Activated B cell treated with CpG ODN at 0.5 μM for 24 hours (primary cell): ENCODE results near the gene HCAR3. TPM values are rescaled to one million over a fixed set of nuclear protein-coding genes. Genes with fewer than 3 reads are reported as not detected.

Experiments
- ATAC-seq: fragments of 200-7000 bp; cut with Tn5 transposase; one replicate; pipeline ENCODE4 v1.10.0; 2021; ENCODE audit warnings: low read depth, mild to moderate bottlenecking, moderate library complexity
- CTCF ChIA-PET: fragments of 350-600 bp; sonication (Branson Sonifier 250); formaldehyde crosslinking; loops from one replicate; lab custom pipeline; 2021; ENCODE audit warnings: antibody characterized with exemption; lab: Charles Lee
- POLR2A ChIA-PET: fragments of 350-600 bp; sonication (Branson Sonifier 250); formaldehyde crosslinking; loops from one replicate; lab custom pipeline; 2021; ENCODE audit warnings: antibody characterized with exemption; lab: Charles Lee
- DNase-seq: peaks from one replicate; pipeline ENCODE4 v3.0.0; 2022
- H3K27ac Mint-ChIP-seq: one replicate; pipeline ENCODE4 v1.8.0; 2020; ENCODE audit warnings: mixed read lengths
- H3K27me3 Mint-ChIP-seq: one replicate; pipeline ENCODE4 v1.8.0; 2021; ENCODE audit warnings: mixed read lengths
- H3K36me3 Mint-ChIP-seq: one replicate; pipeline ENCODE4 v1.8.0; 2021; ENCODE audit warnings: low read depth, mixed read lengths
- H3K4me1 Mint-ChIP-seq: one replicate; pipeline ENCODE4 v1.8.0; 2021; ENCODE audit warnings: mixed read lengths
- H3K4me3 Mint-ChIP-seq: one replicate; pipeline ENCODE4 v1.8.0; 2020; ENCODE audit warnings: mild to moderate bottlenecking, mixed read lengths
- H3K9me3 Mint-ChIP-seq: one replicate; pipeline ENCODE4 v1.8.0; 2020; ENCODE audit warnings: mixed read lengths
- intact Hi-C: fragments of 100-400 bp; cut with micrococcal nuclease; formaldehyde crosslinking; loops from one replicate; pipeline ENCODE4 v1.15.1; 2024
- total RNA-seq: library from RNA; stranded (reverse); gene quantifications from 2 replicates; pipeline ENCODE4 v1.2.3, GENCODE V29; 2022
- TF ChIP-seq, protein P1 (sequence below): fragments of 200-600 bp; IDR thresholded peaks from one replicate; pipeline ENCODE4 v1.8.0; 2022; ENCODE audit warnings: antibody characterized with exemption, mild to moderate bottlenecking

The HCAR3 gene
- total RNA-seq, 1 donor from 2014 or later, result not detected

DNA sequence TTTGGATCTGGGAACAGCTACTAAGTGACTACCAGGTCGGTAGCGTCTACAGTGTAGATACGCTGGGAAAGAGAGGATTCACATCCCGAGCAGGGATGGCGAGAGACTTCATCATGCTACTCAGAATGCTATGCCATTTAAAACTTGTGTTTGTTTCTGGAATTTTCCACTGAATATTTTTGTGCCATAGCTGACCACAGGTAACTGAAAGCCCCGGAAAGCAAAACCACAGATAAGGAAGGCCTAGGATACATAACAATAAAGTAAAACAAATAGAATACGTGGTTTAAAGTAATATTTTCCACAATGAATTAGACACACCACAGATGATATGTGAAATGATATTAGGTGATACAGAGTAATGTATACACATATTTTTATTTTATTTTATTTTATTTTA lies 22.0 kb upstream of the HCAR3 start:
- no peaks in the 10 kb centered on the region for H3K36me3 Mint-ChIP-seq
- CTCF ChIA-PET, result no interaction called here
- ATAC-seq, result no peak

DNA sequence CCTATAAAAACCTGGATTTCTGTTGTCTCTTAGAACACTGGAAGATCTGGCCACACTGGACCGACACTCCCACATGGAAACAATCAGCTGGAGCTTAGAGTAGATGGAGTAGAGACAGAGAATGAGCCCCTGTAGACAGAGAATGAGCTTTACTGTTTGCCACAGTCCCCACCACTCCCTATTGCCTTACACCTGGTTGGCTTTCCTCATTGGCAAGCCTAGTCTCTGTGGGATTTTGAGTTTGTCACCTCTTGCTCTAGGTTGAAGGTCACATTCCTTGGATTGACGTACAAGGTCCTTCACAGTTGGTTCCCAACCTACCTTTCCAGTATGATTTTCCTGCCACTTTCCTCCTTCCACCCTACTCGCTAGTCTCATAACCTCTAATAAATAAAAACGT lies 16.0 kb upstream of the HCAR3 start:
- POLR2A ChIA-PET, result no interaction called here
- no peak overlapping the region for H3K4me3 Mint-ChIP-seq
- ATAC-seq, result no peak
- H3K36me3 Mint-ChIP-seq, result no peaks in the 10 kb centered on the region
- intact Hi-C loops, result loop anchor here (5.0 kb wide), 1 partner anchor 230 kb away; the partner anchor contains the start of gene ZCCHC8
- H3K4me1 Mint-ChIP-seq, result peaks cover 26% of the 10 kb centered on the region
- DNase-seq, result no peak
- H3K27ac Mint-ChIP-seq, result peak overlapping the region; percentile 15
- CTCF ChIA-PET, result no interaction called here
- no peaks in the 10 kb centered on the region for H3K27me3 Mint-ChIP-seq
- TF ChIP-seq, protein P1, sequence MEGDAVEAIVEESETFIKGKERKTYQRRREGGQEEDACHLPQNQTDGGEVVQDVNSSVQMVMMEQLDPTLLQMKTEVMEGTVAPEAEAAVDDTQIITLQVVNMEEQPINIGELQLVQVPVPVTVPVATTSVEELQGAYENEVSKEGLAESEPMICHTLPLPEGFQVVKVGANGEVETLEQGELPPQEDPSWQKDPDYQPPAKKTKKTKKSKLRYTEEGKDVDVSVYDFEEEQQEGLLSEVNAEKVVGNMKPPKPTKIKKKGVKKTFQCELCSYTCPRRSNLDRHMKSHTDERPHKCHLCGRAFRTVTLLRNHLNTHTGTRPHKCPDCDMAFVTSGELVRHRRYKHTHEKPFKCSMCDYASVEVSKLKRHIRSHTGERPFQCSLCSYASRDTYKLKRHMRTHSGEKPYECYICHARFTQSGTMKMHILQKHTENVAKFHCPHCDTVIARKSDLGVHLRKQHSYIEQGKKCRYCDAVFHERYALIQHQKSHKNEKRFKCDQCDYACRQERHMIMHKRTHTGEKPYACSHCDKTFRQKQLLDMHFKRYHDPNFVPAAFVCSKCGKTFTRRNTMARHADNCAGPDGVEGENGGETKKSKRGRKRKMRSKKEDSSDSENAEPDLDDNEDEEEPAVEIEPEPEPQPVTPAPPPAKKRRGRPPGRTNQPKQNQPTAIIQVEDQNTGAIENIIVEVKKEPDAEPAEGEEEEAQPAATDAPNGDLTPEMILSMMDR, result no peak
- no peaks in the 10 kb centered on the region for H3K9me3 Mint-ChIP-seq

More for the DNA sequence above, 22.0 kb upstream of the HCAR3 start:
- no peak overlapping the region for H3K27ac Mint-ChIP-seq
- H3K4me3 Mint-ChIP-seq, result no peak overlapping the region
- POLR2A ChIA-PET, result no interaction called here
- DNase-seq, result no peak
- intact Hi-C loops, result no loop called here
- TF ChIP-seq, protein P1, result no peak
- no peaks in the 10 kb centered on the region for H3K9me3 Mint-ChIP-seq
- H3K4me1 Mint-ChIP-seq, result peaks cover 7% of the 10 kb centered on the region
- no peaks in the 10 kb centered on the region for H3K27me3 Mint-ChIP-seq

DNA sequence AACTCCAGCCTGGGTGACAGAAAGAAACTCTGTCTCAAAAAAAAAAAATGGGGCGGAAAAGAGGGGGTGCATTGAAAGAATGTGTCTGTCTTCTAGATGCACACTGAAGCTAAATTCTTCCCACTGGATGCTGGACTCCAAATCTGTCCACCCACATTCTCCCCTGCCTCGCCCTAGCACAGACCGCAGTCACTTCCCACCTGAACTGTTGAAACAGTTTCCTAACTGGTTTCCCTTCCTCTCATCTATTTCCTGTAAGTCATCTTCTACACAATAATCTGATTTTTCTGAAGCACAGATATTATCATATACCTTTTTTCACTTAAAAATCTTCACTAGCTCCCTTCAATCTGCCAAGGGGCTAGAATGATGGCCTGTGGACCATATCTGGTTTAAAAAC lies 15.6 kb upstream of the HCAR3 start:
- peak; percentile 56 for ATAC-seq

DNA sequence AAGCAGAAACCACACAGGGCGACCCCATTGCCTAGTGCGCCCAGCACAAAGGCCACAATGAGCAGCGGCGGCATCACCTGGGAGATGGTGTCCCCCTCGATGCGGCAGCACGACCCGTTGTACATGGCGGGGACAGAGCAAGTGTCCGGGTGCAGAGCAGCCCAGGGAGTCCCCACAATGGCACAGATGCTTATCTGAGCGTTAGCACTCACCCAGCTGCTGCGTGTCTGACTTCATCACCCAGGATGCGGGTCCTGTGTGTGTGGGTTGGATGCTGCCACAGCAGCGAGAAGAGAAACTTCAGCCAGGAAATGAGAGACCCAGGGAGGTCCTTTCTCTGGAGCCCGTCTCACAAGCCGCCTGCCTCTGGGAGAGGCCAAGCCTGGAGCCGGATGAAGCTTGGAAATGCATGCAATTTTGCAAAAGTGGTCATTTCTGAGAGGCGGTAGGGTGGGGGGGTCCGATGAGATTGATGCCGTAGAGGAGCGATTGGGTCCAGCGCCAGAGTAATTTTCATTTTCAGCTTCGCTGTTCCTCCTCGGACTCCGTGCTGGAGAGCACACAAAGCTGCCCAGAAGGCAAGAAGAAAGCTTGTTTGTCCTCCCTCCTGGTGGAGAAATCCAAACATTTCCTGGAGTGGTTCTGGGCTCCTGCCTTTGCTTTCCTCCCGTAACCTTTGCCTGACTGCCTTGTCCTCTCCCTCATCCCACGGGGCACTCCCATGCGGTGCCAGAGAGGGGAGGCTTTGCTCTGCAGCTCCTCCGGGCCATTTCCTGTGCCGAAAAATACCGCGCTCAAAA lies 13.8 kb upstream of the HCAR3 start, which contains the start of gene HCAR1:
Gene HCAR1 (minus strand): TSS at position 630 of the 800 bp plus-strand sequence. CDS start 505 bp downstream, at position 125.
- DNase-seq (no peak), ATAC-seq (no peak)
- Mint-ChIP-seq H3K36me3 (no peaks in the 10 kb centered on the region), H3K4me1 (peaks cover 38% of the 10 kb centered on the region), H3K27ac (no peak within 1 kb of the TSS), H3K9me3 (no peaks in the 10 kb centered on the region), H3K4me3 (no peak within 1 kb of the TSS), H3K27me3 (no peaks in the 10 kb centered on the region)
- TF ChIP-seq, protein P1, result no peak
- POLR2A ChIA-PET, result no interaction called here
- intact Hi-C loops, result loop anchor here (5.0 kb wide), 1 partner anchor 228 kb away; the partner anchor contains the start of gene ZCCHC8
- CTCF ChIA-PET, result no interaction called here

More for the DNA sequence above, 15.6 kb upstream of the HCAR3 start:
- intact Hi-C loops, result loop anchor here (5.0 kb wide), 1 partner anchor 230 kb away; the partner anchor contains the start of gene ZCCHC8
- no peaks in the 10 kb centered on the region for H3K27me3 Mint-ChIP-seq
- CTCF ChIA-PET, result no interaction called here
- TF ChIP-seq, protein P1, result no peak
- DNase-seq, result no peak
- no peaks in the 10 kb centered on the region for H3K9me3 Mint-ChIP-seq
- H3K27ac Mint-ChIP-seq, result no peak overlapping the region
- H3K36me3 Mint-ChIP-seq, result no peaks in the 10 kb centered on the region
- H3K4me1 Mint-ChIP-seq, result peaks cover 26% of the 10 kb centered on the region
- H3K4me3 Mint-ChIP-seq, result no peak overlapping the region
- POLR2A ChIA-PET, result no interaction called here

DNA sequence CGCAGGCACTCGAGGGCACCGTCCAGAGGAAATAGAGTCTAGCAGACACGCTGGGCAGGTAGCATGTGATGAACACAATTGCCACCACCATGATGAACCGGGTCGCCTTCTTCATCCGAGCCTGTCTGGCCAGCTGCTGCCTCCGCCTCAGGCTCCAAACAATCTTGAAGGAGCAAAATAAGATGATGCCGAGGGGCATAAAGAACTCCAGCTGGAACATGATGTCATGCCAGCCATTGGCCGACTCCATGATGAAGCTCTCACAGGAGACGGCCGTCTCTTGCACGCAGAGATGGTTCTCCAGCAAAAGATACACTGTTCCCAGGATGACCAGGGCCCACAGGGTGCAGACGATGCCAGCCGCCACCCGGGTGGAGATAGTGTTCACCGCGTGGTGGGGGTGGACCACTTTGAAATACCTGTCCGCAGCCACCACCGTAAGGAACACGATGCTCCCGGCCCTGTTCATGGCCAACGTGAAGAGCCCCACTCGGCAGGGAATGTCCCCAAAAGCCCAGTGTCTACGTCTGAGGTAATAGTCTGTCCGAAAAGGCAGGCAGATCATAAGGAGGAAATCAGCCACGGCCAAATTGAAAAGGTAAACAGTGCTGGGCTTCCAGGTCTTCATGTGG lies 13.1 kb upstream of the HCAR3 start:
- TF ChIP-seq, protein P1, result no peak
- ChIA-PET POLR2A (no interaction called here), CTCF (no interaction called here)
- no peak for DNase-seq
- intact Hi-C loops, result loop anchor here (5.0 kb wide), 1 partner anchor 227 kb away; the partner anchor contains the start of gene ZCCHC8
- Mint-ChIP-seq H3K4me1 (peaks cover 45% of the 10 kb centered on the region), H3K9me3 (no peaks in the 10 kb centered on the region), H3K27ac (peak overlapping the region; percentile 9), H3K4me3 (no peak overlapping the region), H3K36me3 (no peaks in the 10 kb centered on the region), H3K27me3 (no peaks in the 10 kb centered on the region)
- no peak for ATAC-seq
